Measurements from ENCODE around the gene TCEAL5.

TCEAL5 gene

DNA sequence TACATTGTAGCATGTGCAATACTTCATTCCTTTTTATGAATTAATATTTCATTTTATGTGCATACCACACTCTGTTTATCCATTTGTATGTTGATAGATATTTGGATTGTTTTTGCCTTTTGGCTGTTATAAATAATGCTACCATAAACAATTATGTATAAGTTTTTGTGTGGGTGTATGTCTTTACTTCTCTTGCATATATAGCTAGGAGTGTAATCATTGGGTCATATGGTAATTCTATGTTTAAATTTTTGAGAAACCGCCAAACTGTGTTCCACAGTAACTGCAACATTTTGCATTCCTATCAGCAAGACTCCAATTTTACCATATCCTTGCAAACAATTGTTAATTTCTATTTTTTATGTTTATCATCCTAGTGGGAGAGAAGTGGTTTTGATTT lies 3.1 kb upstream of the TCEAL5 start:
- H3K27ac ChIP-seq: no peak overlapping the region
- TF ChIP-seq, protein P1, sequence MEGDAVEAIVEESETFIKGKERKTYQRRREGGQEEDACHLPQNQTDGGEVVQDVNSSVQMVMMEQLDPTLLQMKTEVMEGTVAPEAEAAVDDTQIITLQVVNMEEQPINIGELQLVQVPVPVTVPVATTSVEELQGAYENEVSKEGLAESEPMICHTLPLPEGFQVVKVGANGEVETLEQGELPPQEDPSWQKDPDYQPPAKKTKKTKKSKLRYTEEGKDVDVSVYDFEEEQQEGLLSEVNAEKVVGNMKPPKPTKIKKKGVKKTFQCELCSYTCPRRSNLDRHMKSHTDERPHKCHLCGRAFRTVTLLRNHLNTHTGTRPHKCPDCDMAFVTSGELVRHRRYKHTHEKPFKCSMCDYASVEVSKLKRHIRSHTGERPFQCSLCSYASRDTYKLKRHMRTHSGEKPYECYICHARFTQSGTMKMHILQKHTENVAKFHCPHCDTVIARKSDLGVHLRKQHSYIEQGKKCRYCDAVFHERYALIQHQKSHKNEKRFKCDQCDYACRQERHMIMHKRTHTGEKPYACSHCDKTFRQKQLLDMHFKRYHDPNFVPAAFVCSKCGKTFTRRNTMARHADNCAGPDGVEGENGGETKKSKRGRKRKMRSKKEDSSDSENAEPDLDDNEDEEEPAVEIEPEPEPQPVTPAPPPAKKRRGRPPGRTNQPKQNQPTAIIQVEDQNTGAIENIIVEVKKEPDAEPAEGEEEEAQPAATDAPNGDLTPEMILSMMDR (IDR thresholded peaks at IDR 0.05): no peak
- TF ChIP-seq ZFX (IDR thresholded peaks at IDR 0.05; ENCODE audit: borderline replicate concordance): no peak

DNA sequence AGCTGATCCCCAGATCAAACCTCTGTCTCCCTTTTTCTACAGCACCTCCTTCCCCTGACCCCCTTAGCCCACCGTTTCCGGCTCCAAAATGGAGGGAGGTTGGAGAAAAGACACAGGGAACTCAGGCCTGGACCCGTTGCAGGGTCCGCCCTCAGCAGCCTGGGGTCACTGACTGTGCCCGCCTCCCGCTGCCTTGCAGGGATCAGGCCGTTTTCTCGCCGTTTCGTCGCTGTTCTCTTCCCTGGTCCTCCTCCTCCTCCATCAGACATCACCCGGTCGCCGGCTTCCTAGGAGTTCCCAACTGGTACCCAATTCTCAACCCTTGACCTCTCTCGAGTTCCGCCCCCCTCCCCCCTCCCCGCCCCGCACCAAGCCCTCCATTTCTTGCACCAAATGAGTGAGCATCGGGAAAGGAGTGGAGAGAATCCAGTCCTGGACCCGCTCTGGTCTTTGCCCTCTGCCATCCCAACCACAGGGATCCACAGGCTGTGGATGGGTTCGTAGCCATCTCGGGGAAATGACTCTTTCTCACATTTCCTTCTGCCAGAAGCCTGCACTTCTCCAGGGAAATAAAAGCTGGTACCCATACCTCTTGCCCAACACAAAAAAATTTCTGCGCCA lies 493 bp downstream of the TCEAL5 start:
- no peak overlapping the region for H3K27ac ChIP-seq
- TF ChIP-seq, protein P1 (IDR thresholded peaks at IDR 0.05): no peak
- TF ChIP-seq ZFX (IDR thresholded peaks at IDR 0.05; ENCODE audit: borderline replicate concordance): no peak

DNA sequence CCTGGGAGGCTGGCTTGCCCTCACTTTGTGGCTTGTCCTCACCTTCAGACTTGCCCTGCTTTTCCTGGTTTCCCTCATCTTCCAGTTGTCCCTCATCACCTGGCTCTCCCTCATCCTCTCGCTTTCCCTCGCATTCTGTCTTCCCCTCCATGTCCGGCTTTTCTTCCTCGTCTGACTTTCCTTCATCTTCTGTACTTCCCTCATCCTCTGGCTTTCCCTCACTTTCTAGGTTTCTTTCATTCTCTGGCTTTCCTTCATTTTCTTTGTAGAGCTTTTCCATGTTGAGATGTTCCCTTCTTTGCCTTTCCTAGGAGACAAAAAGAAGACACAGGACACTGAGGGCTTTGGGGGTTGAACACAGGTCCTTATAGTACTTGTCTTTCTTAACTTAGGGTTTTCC lies 2.3 kb downstream of the TCEAL5 start:
- TF ChIP-seq, protein P1 (IDR thresholded peaks at IDR 0.05): no peak
- no peak for TF ChIP-seq ZFX (IDR thresholded peaks at IDR 0.05; ENCODE audit: borderline replicate concordance)
- no peak overlapping the region for H3K27ac ChIP-seq

DNA sequence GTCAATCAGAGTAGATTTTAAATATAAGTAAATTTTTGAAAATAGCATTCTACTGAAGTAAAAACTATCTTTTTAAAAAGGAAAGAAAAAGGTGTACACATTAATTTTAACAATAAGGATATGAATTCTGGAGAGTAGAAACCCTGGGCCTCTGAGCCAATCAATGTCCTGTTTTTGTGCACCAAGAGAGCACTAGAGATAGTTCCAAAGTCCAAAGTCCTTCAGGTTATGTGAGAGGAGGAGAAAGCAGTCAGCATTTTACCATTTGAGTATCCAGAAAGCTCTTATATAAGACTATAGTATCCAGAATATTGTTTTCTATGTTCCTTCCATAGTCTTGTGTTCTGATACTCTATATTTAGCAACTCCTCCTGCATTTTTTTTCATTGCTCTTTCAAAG lies 18.3 kb downstream of the TCEAL5 start:
- no peak for TF ChIP-seq ZFX (IDR thresholded peaks at IDR 0.05; ENCODE audit: borderline replicate concordance)
- TF ChIP-seq, protein P1 (IDR thresholded peaks at IDR 0.05): no peak
- H3K27ac ChIP-seq: 0 out of 2 replicates have a peak overlapping the region, but pooled peaks have one; percentile 25

DNA sequence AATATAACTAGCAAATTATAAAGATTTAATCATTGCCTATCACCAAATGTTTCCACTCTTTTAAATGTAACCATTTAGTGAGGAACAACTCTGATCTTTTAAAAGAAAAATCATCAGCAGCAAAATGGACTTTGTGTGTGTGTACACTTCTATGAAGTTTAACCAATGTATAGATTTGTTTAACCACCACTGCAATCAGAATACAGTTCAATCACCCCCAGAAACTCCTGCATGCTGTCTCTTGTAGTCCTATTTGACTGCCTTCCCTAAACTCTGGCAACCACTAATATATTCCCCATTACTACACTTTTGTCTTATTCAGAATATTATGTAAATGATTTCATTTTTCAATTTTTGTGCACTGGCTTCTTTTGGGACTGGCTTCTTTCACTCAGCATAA lies 19.9 kb downstream of the TCEAL5 start:
- TF ChIP-seq ZFX (IDR thresholded peaks at IDR 0.05; ENCODE audit: borderline replicate concordance): no peak
- TF ChIP-seq, protein P1 (IDR thresholded peaks at IDR 0.05): no peak
- H3K27ac ChIP-seq: no peak overlapping the region

DNA sequence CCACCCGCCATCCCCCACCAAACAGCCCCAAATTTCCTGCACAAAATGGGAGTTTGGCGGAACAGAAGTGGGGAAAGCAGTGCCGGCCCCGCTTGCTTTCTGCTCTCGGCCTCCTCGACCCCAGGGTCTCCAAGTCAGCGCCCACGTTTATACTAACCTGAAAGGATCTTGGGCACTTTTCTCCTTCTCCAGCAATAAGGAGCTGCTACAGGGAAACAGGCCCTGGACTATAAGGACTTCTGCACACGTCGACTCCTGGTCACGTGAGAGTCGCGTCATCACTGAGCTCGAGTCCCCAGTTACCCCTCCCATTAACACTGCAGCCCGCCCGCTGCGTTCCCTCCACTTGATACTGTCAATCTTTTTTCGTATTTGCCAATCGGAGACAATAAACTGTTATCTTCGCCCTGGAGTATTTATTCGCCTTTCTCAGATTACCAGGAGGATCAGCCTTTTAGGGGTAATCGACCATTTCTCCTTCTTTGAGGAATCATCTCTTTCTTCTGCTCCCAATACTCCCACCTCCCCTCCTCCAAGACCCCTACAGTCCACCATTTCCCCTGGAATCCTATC lies 21.5 kb downstream of the TCEAL5 start, which contains the start of gene TCEAL8:
Gene TCEAL8 (minus strand): TSS at position 235 of the 573 bp plus-strand sequence. CDS start 1,176 bp downstream, outside the sequence.
- H3K27ac ChIP-seq: peak within 1 kb of the TSS; percentile 72
- TF ChIP-seq, protein P1 (IDR thresholded peaks at IDR 0.05): no peak
- no peak for TF ChIP-seq ZFX (IDR thresholded peaks at IDR 0.05; ENCODE audit: borderline replicate concordance)

DNA sequence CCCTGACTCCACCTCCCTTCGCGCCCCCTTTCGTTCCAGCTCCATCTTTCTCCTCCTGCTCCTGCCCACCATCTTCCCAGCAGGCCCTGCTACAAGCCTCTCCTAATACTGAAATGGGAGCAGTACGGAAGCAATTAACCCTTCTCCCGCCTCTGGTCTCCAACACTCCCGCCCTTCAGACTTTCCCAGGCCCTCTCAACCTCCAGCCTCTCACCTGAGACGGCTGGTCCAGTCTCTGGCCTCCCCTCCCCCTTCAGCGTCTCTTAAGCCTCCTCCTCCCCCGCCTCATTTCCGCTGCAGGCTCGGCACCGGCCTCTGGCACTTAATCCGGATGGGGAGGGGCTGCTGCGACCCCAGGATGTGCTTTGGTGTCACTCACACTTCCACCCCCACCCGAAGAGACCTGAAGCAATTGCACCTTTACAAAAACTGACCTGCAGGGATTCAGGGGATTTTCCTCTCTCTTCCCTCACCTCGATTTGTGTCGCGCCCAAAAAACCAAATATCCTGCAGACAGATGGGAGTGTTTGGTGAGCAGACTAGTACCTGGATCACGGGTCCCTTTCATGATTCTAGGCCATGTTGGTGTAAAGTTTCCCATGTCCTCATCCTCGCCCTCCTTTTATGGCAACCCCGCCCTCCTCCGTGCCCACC lies 22.3 kb downstream of the TCEAL5 start:
- TF ChIP-seq, protein P1 (IDR thresholded peaks at IDR 0.05): no peak
- TF ChIP-seq ZFX (IDR thresholded peaks at IDR 0.05; ENCODE audit: borderline replicate concordance): no peak
- H3K27ac ChIP-seq: peak overlapping the region; percentile 72
